ENCODE measurements around the gene GUCA1A. TPM values are rescaled to one million over a fixed set of nuclear protein-coding genes. Genes with fewer than 3 reads are reported as not detected.
A peak's percentile ranks its signal among the peaks of the same experiment; 100 is the strongest.

GUCA1A gene
- total and polyA plus RNA-seq, 8 donors, result 0.12 TPM; not detected in 7

GRCh38 chr6:42138630-42139619 lies 34.2 kb upstream of the GUCA1A start:
- no peak overlapping the region for H3K27ac ChIP-seq
- no peak for FAIRE-seq
- H3K27me3 ChIP-seq, result no peaks in the 10 kb centered on the region
- no peak for ATAC-seq
- intact Hi-C loops (cut with DNase I), result no loop called here
- WGBS, 2 donors, result 21 to 34% methylated on average over 9 of the region's 9 CpGs
- H3K36me3 ChIP-seq, result no peaks in the 10 kb centered on the region
- no peak for DNase-seq
- peaks cover 9 to 34% (median 29%) of the 10 kb centered on the region in 3 donors for H3K4me1 ChIP-seq
- no peak overlapping the region for H3K4me3 ChIP-seq
- no peak for TF ChIP-seq CTCF (IDR thresholded peaks at IDR 0.05)
- H3K9me3 ChIP-seq, result no peaks in the 10 kb centered on the region

GRCh38 chr6:42140032-42140431 lies 33.1 kb upstream of the GUCA1A start:
- ATAC-seq, result peak in 3 of 4 donors; percentile 11 to 23 (median 16)
- Histone ChIP-seq H3K27ac (peak overlapping the region in 1 of 4 donors; percentile 11), H3K9me3 (no peaks in the 10 kb centered on the region), H3K4me1 (peaks cover 9 to 34% (median 29%) of the 10 kb centered on the region in 3 donors), H3K27me3 (no peaks in the 10 kb centered on the region), H3K36me3 (no peaks in the 10 kb centered on the region), H3K4me3 (peak overlapping the region in 1 of 4 donors; percentile 66)
- FAIRE-seq, result no peak
- no peak for TF ChIP-seq CTCF (IDR thresholded peaks at IDR 0.05)
- 59 to 72% methylated on average over 5 of the region's 5 CpGs for WGBS, 2 donors
- intact Hi-C loops (cut with DNase I), result no loop called here
- DNase-seq, result peak in 3 of 6 donors; percentile 32 to 66 (median 54)

- FAIRE-seq, result no peak
- no peak for DNase-seq
- Histone ChIP-seq H3K4me1 (peaks cover 9 to 34% (median 29%) of the 10 kb centered on the region in 3 donors), H3K27me3 (no peaks in the 10 kb centered on the region), H3K4me3 (peak overlapping the region; percentile 59 to 72 (median 64)), H3K36me3 (no peaks in the 10 kb centered on the region), H3K9me3 (no peaks in the 10 kb centered on the region), H3K27ac (peak overlapping the region; percentile 88 to 91 (median 90))
- ATAC-seq, result peak in 3 of 4 donors; percentile 2 to 9 (median 6)
- WGBS, 2 donors, result 24 to 25% methylated on average over 9 of the region's 9 CpGs
- intact Hi-C loops (cut with DNase I), result no loop called here
- no peak for TF ChIP-seq CTCF (IDR thresholded peaks at IDR 0.05)
Observed at GRCh38 chr6:42140756-42141602, 32.2 kb upstream of the GUCA1A start.

GRCh38 chr6:42141603-42142117 lies 31.5 kb upstream of the GUCA1A start:
- intact Hi-C loops (cut with DNase I), result no loop called here
- H3K27me3 ChIP-seq, result no peaks in the 10 kb centered on the region
- DNase-seq, result peak in 3 of 6 donors; percentile 50 to 60 (median 52)
- ATAC-seq, result peak; percentile 53 to 58 (median 57)
- WGBS, 2 donors, result 7 to 23% methylated on average over 12 to 13 of the region's 13 CpGs
- TF ChIP-seq CTCF (IDR thresholded peaks at IDR 0.05), result no peak
- no peaks in the 10 kb centered on the region for H3K36me3 ChIP-seq
- no peaks in the 10 kb centered on the region for H3K9me3 ChIP-seq
- H3K27ac ChIP-seq, result peak overlapping the region; percentile 88 to 91 (median 90)
- no peak for FAIRE-seq
- peak overlapping the region; percentile 59 to 72 (median 64) for H3K4me3 ChIP-seq
- H3K4me1 ChIP-seq, result peaks cover 9 to 33% (median 25%) of the 10 kb centered on the region in 3 donors
